Measurements from ENCODE around the gene OTUB2. TPM values are rescaled to one million over a fixed set of nuclear protein-coding genes. Genes with fewer than 3 reads are reported as not detected.

The OTUB2 gene
- total RNA-seq, 1 donor from 2014 or later = 6.8 TPM

DNA sequence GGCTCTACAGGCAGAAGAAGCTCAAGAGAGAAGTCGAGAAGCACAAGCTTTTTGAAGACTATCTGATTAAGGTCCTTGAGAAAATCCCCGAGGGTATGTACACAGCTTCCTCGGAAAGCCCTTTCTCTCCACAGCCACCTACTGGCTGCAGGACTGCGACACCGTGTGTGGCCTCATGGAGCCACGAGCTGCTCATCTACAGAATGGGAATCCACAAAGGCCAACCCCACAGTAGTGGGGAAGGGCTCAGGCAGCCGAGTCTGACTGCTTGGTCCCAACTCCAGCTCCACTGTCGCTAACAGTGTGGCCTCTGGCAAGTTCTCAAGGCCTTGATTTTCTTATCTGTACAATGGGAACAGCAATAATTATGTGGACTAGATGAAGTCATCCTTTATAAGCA, 26.6 kb upstream of the OTUB2 start:
- Mint-ChIP-seq H3K27me3 (ENCODE audit: insufficient read depth, low read depth) (peaks cover 5% of the 10 kb centered on the region), H3K27ac (peak overlapping the region; percentile 75), H3K36me3 (peaks cover 2% of the 10 kb centered on the region), H3K4me1 (peaks cover 16% of the 10 kb centered on the region), H3K9me3 (no peaks in the 10 kb centered on the region), H3K4me3 (no peak overlapping the region)
- Histone ChIP-seq H3K4me2 (no peak overlapping the region), H3K4me1 (no peaks in the 10 kb centered on the region), H3K27me3 (peaks cover 9% of the 10 kb centered on the region), H2AFZ (replicated peaks) (no peak overlapping the region), H3K79me2 (ENCODE audit: low read depth) (no peaks in the 10 kb centered on the region), H3K9ac (no peak overlapping the region), H3K27ac (no peak overlapping the region), H3K36me3 (no peaks in the 10 kb centered on the region), H3K4me3 (no peak overlapping the region), H3F3A (ENCODE audit: low read depth) (no peaks in the 10 kb centered on the region), H3K9me3 (ENCODE audit: low read depth) (no peaks in the 10 kb centered on the region), H4K20me1 (ENCODE audit: low read depth) (no peaks in the 10 kb centered on the region)
- TF ChIP-seq, protein P1, sequence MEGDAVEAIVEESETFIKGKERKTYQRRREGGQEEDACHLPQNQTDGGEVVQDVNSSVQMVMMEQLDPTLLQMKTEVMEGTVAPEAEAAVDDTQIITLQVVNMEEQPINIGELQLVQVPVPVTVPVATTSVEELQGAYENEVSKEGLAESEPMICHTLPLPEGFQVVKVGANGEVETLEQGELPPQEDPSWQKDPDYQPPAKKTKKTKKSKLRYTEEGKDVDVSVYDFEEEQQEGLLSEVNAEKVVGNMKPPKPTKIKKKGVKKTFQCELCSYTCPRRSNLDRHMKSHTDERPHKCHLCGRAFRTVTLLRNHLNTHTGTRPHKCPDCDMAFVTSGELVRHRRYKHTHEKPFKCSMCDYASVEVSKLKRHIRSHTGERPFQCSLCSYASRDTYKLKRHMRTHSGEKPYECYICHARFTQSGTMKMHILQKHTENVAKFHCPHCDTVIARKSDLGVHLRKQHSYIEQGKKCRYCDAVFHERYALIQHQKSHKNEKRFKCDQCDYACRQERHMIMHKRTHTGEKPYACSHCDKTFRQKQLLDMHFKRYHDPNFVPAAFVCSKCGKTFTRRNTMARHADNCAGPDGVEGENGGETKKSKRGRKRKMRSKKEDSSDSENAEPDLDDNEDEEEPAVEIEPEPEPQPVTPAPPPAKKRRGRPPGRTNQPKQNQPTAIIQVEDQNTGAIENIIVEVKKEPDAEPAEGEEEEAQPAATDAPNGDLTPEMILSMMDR (IDR thresholded peaks at IDR 0.05) = peak; percentile 4
- TF ChIP-seq EZH2 (IDR thresholded peaks at IDR 0.05) (no peak), EZH2phosphoT487 (IDR thresholded peaks at IDR 0.05) (no peak)
- DNase-seq (ENCODE audit: low spot score) = no peak

DNA sequence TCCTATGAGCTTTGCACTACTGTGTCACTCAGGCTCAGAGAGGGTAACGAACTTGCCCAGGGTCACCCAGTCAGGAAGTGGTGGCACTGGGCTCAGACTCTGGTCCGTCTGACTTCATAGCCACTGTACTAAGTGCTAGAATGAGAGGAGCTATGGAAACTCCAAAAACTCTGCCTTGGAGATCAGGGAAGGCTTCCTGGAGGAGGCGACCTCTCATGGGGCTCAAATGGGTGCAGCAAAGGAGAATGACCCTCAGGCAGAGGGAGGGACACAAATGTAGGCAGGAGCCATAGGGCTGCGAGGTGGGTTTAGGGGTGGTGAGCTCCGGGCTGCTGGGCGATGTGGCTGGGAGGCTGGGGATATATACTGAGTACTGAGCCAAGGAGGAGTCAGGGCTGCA, 25.9 kb upstream of the OTUB2 start:
- Histone ChIP-seq H3K4me3 (no peak overlapping the region), H3K79me2 (ENCODE audit: low read depth) (no peaks in the 10 kb centered on the region), H3K9ac (no peak overlapping the region), H3K4me2 (no peak overlapping the region), H3K9me3 (ENCODE audit: low read depth) (no peaks in the 10 kb centered on the region), H3K27ac (no peak overlapping the region), H3F3A (ENCODE audit: low read depth) (no peaks in the 10 kb centered on the region), H2AFZ (replicated peaks) (no peak overlapping the region), H3K36me3 (no peaks in the 10 kb centered on the region), H4K20me1 (ENCODE audit: low read depth) (no peaks in the 10 kb centered on the region), H3K27me3 (peaks cover 9% of the 10 kb centered on the region), H3K4me1 (no peaks in the 10 kb centered on the region)
- H3K9me3 Mint-ChIP-seq = no peaks in the 10 kb centered on the region
- peaks cover 19% of the 10 kb centered on the region for H3K4me1 Mint-ChIP-seq
- no peak overlapping the region for H3K4me3 Mint-ChIP-seq
- peak overlapping the region; percentile 57 for H3K27ac Mint-ChIP-seq
- DNase-seq (ENCODE audit: low spot score) = no peak
- TF ChIP-seq, protein P1 (IDR thresholded peaks at IDR 0.05) = no peak
- TF ChIP-seq EZH2 (IDR thresholded peaks at IDR 0.05) (no peak), EZH2phosphoT487 (IDR thresholded peaks at IDR 0.05) (no peak)
- peaks cover 8% of the 10 kb centered on the region for H3K27me3 Mint-ChIP-seq (ENCODE audit: insufficient read depth, low read depth)
- peaks cover 2% of the 10 kb centered on the region for H3K36me3 Mint-ChIP-seq

DNA sequence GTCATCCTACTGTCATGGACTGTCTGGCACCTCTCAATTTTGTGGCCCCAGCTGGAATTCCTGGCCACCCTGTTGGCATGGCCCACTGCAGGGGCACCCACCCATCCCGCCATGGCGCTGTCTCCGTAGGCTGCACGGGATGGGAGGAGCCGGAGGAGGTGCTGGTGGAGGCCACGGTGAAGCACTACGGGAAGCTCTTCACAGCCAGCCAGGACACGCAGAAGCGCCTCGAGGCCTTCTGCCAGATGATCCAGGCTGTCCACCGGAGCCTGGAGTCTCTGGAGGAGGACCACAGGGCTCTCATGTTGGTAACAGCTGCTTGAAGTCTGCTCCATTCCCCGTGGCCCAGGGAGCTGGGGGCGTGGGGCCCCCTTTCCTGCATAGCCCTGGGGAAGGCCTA, 25.1 kb upstream of the OTUB2 start:
- no peaks in the 10 kb centered on the region for H3K9me3 ChIP-seq (ENCODE audit: low read depth)
- no peaks in the 10 kb centered on the region for H3K79me2 ChIP-seq (ENCODE audit: low read depth)
- no peak overlapping the region for H3K9ac ChIP-seq
- no peak overlapping the region for H2AFZ ChIP-seq (replicated peaks)
- no peaks in the 10 kb centered on the region for H3K4me1 ChIP-seq
- H4K20me1 ChIP-seq (ENCODE audit: low read depth) = no peaks in the 10 kb centered on the region
- peaks cover 9% of the 10 kb centered on the region for H3K27me3 ChIP-seq
- Mint-ChIP-seq H3K36me3 (peaks cover 2% of the 10 kb centered on the region), H3K27ac (no peak overlapping the region), H3K27me3 (ENCODE audit: insufficient read depth, low read depth) (peaks cover 8% of the 10 kb centered on the region), H3K9me3 (no peaks in the 10 kb centered on the region), H3K4me3 (no peak overlapping the region), H3K4me1 (peaks cover 14% of the 10 kb centered on the region)
- H3F3A ChIP-seq (ENCODE audit: low read depth) = no peaks in the 10 kb centered on the region
- no peak overlapping the region for H3K27ac ChIP-seq
- TF ChIP-seq EZH2 (IDR thresholded peaks at IDR 0.05) (no peak), EZH2phosphoT487 (IDR thresholded peaks at IDR 0.05) (no peak)
- TF ChIP-seq, protein P1 (IDR thresholded peaks at IDR 0.05) = no peak
- H3K4me3 ChIP-seq = no peak overlapping the region
- no peak overlapping the region for H3K4me2 ChIP-seq
- no peak for DNase-seq (ENCODE audit: low spot score)
- no peaks in the 10 kb centered on the region for H3K36me3 ChIP-seq
